ENCODE data around the gene IPO11.

The IPO11 gene

GRCh38 chr5:62585751-62586150 lies 173.2 kb downstream of the IPO11 start:
- H2BK15ac ChIP-seq (ENCODE audit: low read depth, poor library complexity, severe bottlenecking): no peak overlapping the region
- H3K4me3 ChIP-seq (ENCODE audit: insufficient read depth in 1 of 2, low read depth in 1 of 2, low read length in 2 of 2): no peak overlapping the region
- no peak overlapping the region for H3K4ac ChIP-seq (ENCODE audit: low read depth in 1 of 2, low read length in 2 of 2)
- H2BK5ac ChIP-seq (ENCODE audit: low read depth, low read length, poor library complexity, severe bottlenecking): no peak overlapping the region
- H3K36me3 ChIP-seq (ENCODE audit: control insufficient read depth in 1 of 2, insufficient read depth in 2 of 2, low read depth in 1 of 2, low read length in 2 of 2): peaks cover 0 to 6% of the 10 kb centered on the region in 2 experiments
- no peak overlapping the region for H3K4me2 ChIP-seq (ENCODE audit: low read length, poor library complexity, severe bottlenecking)
- no peak for DNase-seq
- no peaks in the 10 kb centered on the region for H3K4me1 ChIP-seq (ENCODE audit: control insufficient read depth, insufficient read depth, low read depth, low read length)
- no peak overlapping the region for H3K18ac ChIP-seq (ENCODE audit: low read depth in 1 of 2, low read length in 2 of 2)
- H3K14ac ChIP-seq (ENCODE audit: low read length in 2 of 2): no peak overlapping the region
- no peaks in the 10 kb centered on the region for H3K27me3 ChIP-seq (ENCODE audit: control insufficient read depth in 1 of 2, insufficient read depth in 1 of 2, low read length in 2 of 2)
- H3K9me3 ChIP-seq (ENCODE audit: control insufficient read depth, low read length): no peaks in the 10 kb centered on the region
- H3K79me1 ChIP-seq (replicated peaks; ENCODE audit: low read length, poor library complexity, severe bottlenecking): no peaks in the 10 kb centered on the region
- no peak overlapping the region for H3K9ac ChIP-seq (ENCODE audit: low read length)
- no peak overlapping the region for H3K23ac ChIP-seq (ENCODE audit: low read length in 2 of 2)
- H2AFZ ChIP-seq (ENCODE audit: low read depth, low read length): no peak overlapping the region
- H4K8ac ChIP-seq (ENCODE audit: low read length): no peak overlapping the region
- H2AK5ac ChIP-seq (ENCODE audit: low read length, severe bottlenecking): no peak overlapping the region
- H4K91ac ChIP-seq (ENCODE audit: low read length): no peak overlapping the region
- no peak overlapping the region for H3K27ac ChIP-seq (ENCODE audit: low read length, poor library complexity, severe bottlenecking)
- no peak overlapping the region for H2BK12ac ChIP-seq (ENCODE audit: low read length in 2 of 2)
- no peak overlapping the region for H2BK120ac ChIP-seq (ENCODE audit: low read depth, low read length)

GRCh38 chr5:62587737-62588136 lies 175.2 kb downstream of the IPO11 start:
- Histone ChIP-seq H2BK12ac (ENCODE audit: low read length in 2 of 2) (no peak overlapping the region), H4K91ac (ENCODE audit: low read length) (no peak overlapping the region), H2BK15ac (ENCODE audit: low read depth, poor library complexity, severe bottlenecking) (no peak overlapping the region), H3K18ac (ENCODE audit: low read depth in 1 of 2, low read length in 2 of 2) (no peak overlapping the region), H3K14ac (ENCODE audit: low read length in 2 of 2) (no peak overlapping the region), H3K36me3 (ENCODE audit: control insufficient read depth in 1 of 2, insufficient read depth in 2 of 2, low read depth in 1 of 2, low read length in 2 of 2) (peaks cover 5 to 6% of the 10 kb centered on the region in 2 experiments), H3K4me3 (ENCODE audit: insufficient read depth in 1 of 2, low read depth in 1 of 2, low read length in 2 of 2) (no peak overlapping the region), H2AFZ (ENCODE audit: low read depth, low read length) (no peak overlapping the region), H3K79me1 (replicated peaks; ENCODE audit: low read length, poor library complexity, severe bottlenecking) (no peaks in the 10 kb centered on the region), H3K27me3 (ENCODE audit: control insufficient read depth in 1 of 2, insufficient read depth in 1 of 2, low read length in 2 of 2) (no peaks in the 10 kb centered on the region), H3K9me3 (ENCODE audit: control insufficient read depth, low read length) (no peaks in the 10 kb centered on the region), H3K4me1 (ENCODE audit: control insufficient read depth, insufficient read depth, low read depth, low read length) (no peaks in the 10 kb centered on the region), H2BK5ac (ENCODE audit: low read depth, low read length, poor library complexity, severe bottlenecking) (no peak overlapping the region), H3K27ac (ENCODE audit: low read length, poor library complexity, severe bottlenecking) (no peak overlapping the region), H3K4ac (ENCODE audit: low read depth in 1 of 2, low read length in 2 of 2) (no peak overlapping the region), H4K8ac (ENCODE audit: low read length) (no peak overlapping the region), H3K4me2 (ENCODE audit: low read length, poor library complexity, severe bottlenecking) (no peak overlapping the region), H3K23ac (ENCODE audit: low read length in 2 of 2) (no peak overlapping the region), H2AK5ac (ENCODE audit: low read length, severe bottlenecking) (no peak overlapping the region), H3K9ac (ENCODE audit: low read length) (no peak overlapping the region), H2BK120ac (ENCODE audit: low read depth, low read length) (no peak overlapping the region)
- peak; percentile 37 for DNase-seq
- WGBS: 86% methylated on average over 3 of the region's 3 CpGs

GRCh38 chr5:62588668-62589067 lies 176.1 kb downstream of the IPO11 start:
- Histone ChIP-seq H3K18ac (ENCODE audit: low read depth in 1 of 2, low read length in 2 of 2) (no peak overlapping the region), H4K91ac (ENCODE audit: low read length) (no peak overlapping the region), H3K27me3 (ENCODE audit: control insufficient read depth in 1 of 2, insufficient read depth in 1 of 2, low read length in 2 of 2) (no peaks in the 10 kb centered on the region), H3K79me1 (replicated peaks; ENCODE audit: low read length, poor library complexity, severe bottlenecking) (no peaks in the 10 kb centered on the region), H2BK12ac (ENCODE audit: low read length in 2 of 2) (no peak overlapping the region), H3K4me1 (ENCODE audit: control insufficient read depth, insufficient read depth, low read depth, low read length) (no peaks in the 10 kb centered on the region), H2BK120ac (ENCODE audit: low read depth, low read length) (no peak overlapping the region), H2BK15ac (ENCODE audit: low read depth, poor library complexity, severe bottlenecking) (no peak overlapping the region), H4K8ac (ENCODE audit: low read length) (no peak overlapping the region), H2AK5ac (ENCODE audit: low read length, severe bottlenecking) (no peak overlapping the region), H3K4me2 (ENCODE audit: low read length, poor library complexity, severe bottlenecking) (no peak overlapping the region), H3K36me3 (ENCODE audit: control insufficient read depth in 1 of 2, insufficient read depth in 2 of 2, low read depth in 1 of 2, low read length in 2 of 2) (peaks cover 5 to 6% of the 10 kb centered on the region in 2 experiments), H3K27ac (ENCODE audit: low read length, poor library complexity, severe bottlenecking) (no peak overlapping the region), H3K9me3 (ENCODE audit: control insufficient read depth, low read length) (no peaks in the 10 kb centered on the region), H2AFZ (ENCODE audit: low read depth, low read length) (no peak overlapping the region), H3K9ac (ENCODE audit: low read length) (no peak overlapping the region), H3K4ac (ENCODE audit: low read depth in 1 of 2, low read length in 2 of 2) (no peak overlapping the region), H3K23ac (ENCODE audit: low read length in 2 of 2) (no peak overlapping the region), H2BK5ac (ENCODE audit: low read depth, low read length, poor library complexity, severe bottlenecking) (no peak overlapping the region), H3K4me3 (ENCODE audit: insufficient read depth in 1 of 2, low read depth in 1 of 2, low read length in 2 of 2) (no peak overlapping the region), H3K14ac (ENCODE audit: low read length in 2 of 2) (no peak overlapping the region)
- WGBS: 96% methylated on average over 3 of the region's 4 CpGs
- DNase-seq: no peak

- Histone ChIP-seq H3K79me1 (replicated peaks; ENCODE audit: low read length, poor library complexity, severe bottlenecking) (peaks cover under 1% of the 10 kb centered on the region), H3K18ac (ENCODE audit: low read depth in 1 of 2, low read length in 2 of 2) (no peak overlapping the region), H4K91ac (ENCODE audit: low read length) (no peak overlapping the region), H3K4me3 (ENCODE audit: insufficient read depth in 1 of 2, low read depth in 1 of 2, low read length in 2 of 2) (no peak overlapping the region), H3K9ac (ENCODE audit: low read length) (no peak overlapping the region), H2BK5ac (ENCODE audit: low read depth, low read length, poor library complexity, severe bottlenecking) (no peak overlapping the region), H2BK120ac (ENCODE audit: low read depth, low read length) (no peak overlapping the region), H2AFZ (ENCODE audit: low read depth, low read length) (no peak overlapping the region), H3K14ac (ENCODE audit: low read length in 2 of 2) (no peak overlapping the region), H3K4me1 (ENCODE audit: control insufficient read depth, insufficient read depth, low read depth, low read length) (no peaks in the 10 kb centered on the region), H4K8ac (ENCODE audit: low read length) (no peak overlapping the region), H3K36me3 (ENCODE audit: control insufficient read depth in 1 of 2, insufficient read depth in 2 of 2, low read depth in 1 of 2, low read length in 2 of 2) (peaks cover 5 to 6% of the 10 kb centered on the region in 2 experiments), H3K27me3 (ENCODE audit: control insufficient read depth in 1 of 2, insufficient read depth in 1 of 2, low read length in 2 of 2) (no peaks in the 10 kb centered on the region), H2AK5ac (ENCODE audit: low read length, severe bottlenecking) (no peak overlapping the region), H2BK12ac (ENCODE audit: low read length in 2 of 2) (no peak overlapping the region), H3K4ac (ENCODE audit: low read depth in 1 of 2, low read length in 2 of 2) (no peak overlapping the region), H3K4me2 (ENCODE audit: low read length, poor library complexity, severe bottlenecking) (no peak overlapping the region), H2BK15ac (ENCODE audit: low read depth, poor library complexity, severe bottlenecking) (no peak overlapping the region), H3K23ac (ENCODE audit: low read length in 2 of 2) (no peak overlapping the region), H3K27ac (ENCODE audit: low read length, poor library complexity, severe bottlenecking) (no peak overlapping the region), H3K9me3 (ENCODE audit: control insufficient read depth, low read length) (no peaks in the 10 kb centered on the region)
- WGBS: 94% methylated on average over 2 of the region's 2 CpGs
- DNase-seq: no peak
These were observed 176.9 kb downstream of the IPO11 start for GRCh38 chr5:62589504-62589903.
